Muscle layer of duodenum (tissue), 2 donors: ENCODE measurements around the gene HSPA1A.
"Not testable (repeated sequence)": the region's sequence is repeated elsewhere in the genome, so short reads cannot be mapped to it uniquely, and the experiment has no call there.

Experiments
- H3K27ac ChIP-seq: one replicate; pipeline ENCODE4 v1.7.0; 2013; ENCODE audit warnings: mild to moderate bottlenecking, low read length
- H3K27me3 ChIP-seq: one replicate; pipeline ENCODE4 v1.7.0; 2013; ENCODE audit warnings: low read depth, mild to moderate bottlenecking, control low read depth, low read length
- H3K36me3 ChIP-seq, 2 donors: one replicate each; pipeline ENCODE4 v1.7.0; 2013; ENCODE audit warnings: low read length in 2 of 2, control low read depth in 1 of 2, mild to moderate bottlenecking in 1 of 2; ENCODE audit not compliant: insufficient read depth in 2 of 2, control insufficient read depth in 1 of 2
- H3K4me1 ChIP-seq, 2 donors: one replicate each; pipeline ENCODE4 v1.7.0; 2013; ENCODE audit warnings: low read length in 2 of 2, mild to moderate bottlenecking in 2 of 2, control low read depth in 1 of 2, moderate library complexity in 1 of 2; ENCODE audit not compliant: insufficient read depth in 2 of 2, control insufficient read depth in 1 of 2
- H3K4me3 ChIP-seq, 2 donors: one replicate each; pipeline ENCODE4 v1.7.0; 2013; ENCODE audit warnings: low read length in 2 of 2, low read depth in 1 of 2, mild to moderate bottlenecking in 1 of 2
- H3K9me3 ChIP-seq, 2 donors: one replicate each; pipeline ENCODE4 v1.7.0; 2013; ENCODE audit warnings: low read length in 2 of 2, control low read depth in 1 of 2, mild to moderate bottlenecking in 1 of 2; ENCODE audit not compliant: control insufficient read depth in 1 of 2
- donor health status: healthy.

HSPA1A gene

GRCh38 chr6:31842053-31842452, 26.7 kb downstream of the HSPA1A start:
- H3K27ac ChIP-seq: no peak overlapping the region
- no peak overlapping the region for H3K4me3 ChIP-seq
- peaks cover 4 to 9% of the 10 kb centered on the region in 2 donors for H3K4me1 ChIP-seq
- H3K36me3 ChIP-seq: peaks cover 29 to 39% of the 10 kb centered on the region in 2 donors
- H3K9me3 ChIP-seq: no peaks in the 10 kb centered on the region
- H3K27me3 ChIP-seq: no peaks in the 10 kb centered on the region

GRCh38 chr6:31844507-31844906, 29.2 kb downstream of the HSPA1A start:
- Histone ChIP-seq H3K27me3 (no peaks in the 10 kb centered on the region), H3K36me3 (peaks cover 14 to 15% of the 10 kb centered on the region in 2 donors), H3K4me3 (no peak overlapping the region), H3K27ac (no peak overlapping the region), H3K4me1 (no peaks in the 10 kb centered on the region), H3K9me3 (no peaks in the 10 kb centered on the region)

GRCh38 chr6:31847276-31847978, 32.1 kb downstream of the HSPA1A start:
- H3K4me1 ChIP-seq: no peaks in the 10 kb centered on the region

GRCh38 chr6:31850765-31851484, 35.6 kb downstream of the HSPA1A start:
- H3K27me3 ChIP-seq: no peaks in the 10 kb centered on the region
- no peaks in the 10 kb centered on the region for H3K36me3 ChIP-seq
- no peaks in the 10 kb centered on the region for H3K9me3 ChIP-seq
- no peak overlapping the region for H3K27ac ChIP-seq
- H3K4me1 ChIP-seq: no peaks in the 10 kb centered on the region
- H3K4me3 ChIP-seq: no peak overlapping the region

More at GRCh38 chr6:31847276-31847978, 32.1 kb downstream of the HSPA1A start:
- Histone ChIP-seq H3K27ac (no peak overlapping the region), H3K4me3 (no peak overlapping the region), H3K27me3 (no peaks in the 10 kb centered on the region), H3K9me3 (no peaks in the 10 kb centered on the region), H3K36me3 (no peaks in the 10 kb centered on the region)

- H3K27me3 ChIP-seq: no peaks in the 10 kb centered on the region
- no peaks in the 10 kb centered on the region for H3K9me3 ChIP-seq
- no peaks in the 10 kb centered on the region for H3K4me1 ChIP-seq
- no peak overlapping the region for H3K4me3 ChIP-seq
- no peak overlapping the region for H3K27ac ChIP-seq
- H3K36me3 ChIP-seq: no peaks in the 10 kb centered on the region
Observed at GRCh38 chr6:31851485-31851832, 36.1 kb downstream of the HSPA1A start.

- not testable (repeated sequence) for H3K27me3 ChIP-seq, H3K4me3 ChIP-seq, H3K27ac ChIP-seq, H3K9me3 ChIP-seq, H3K36me3 ChIP-seq, H3K4me1 ChIP-seq
Observed at GRCh38 chr6:31851980-31852718, 36.8 kb downstream of the HSPA1A start.

GRCh38 chr6:31857774-31858173, 42.4 kb downstream of the HSPA1A start:
- Histone ChIP-seq H3K36me3 (peaks cover 20 to 39% of the 10 kb centered on the region in 2 donors), H3K4me1 (peaks cover 0 to 15% of the 10 kb centered on the region in 2 donors)
- not testable (repeated sequence) for H3K9me3 ChIP-seq, H3K4me3 ChIP-seq, H3K27ac ChIP-seq, H3K27me3 ChIP-seq

GRCh38 chr6:31858707-31859106, 43.4 kb downstream of the HSPA1A start:
- Histone ChIP-seq H3K27ac (no peak overlapping the region), H3K9me3 (no peaks in the 10 kb centered on the region), H3K4me3 (no peak overlapping the region), H3K27me3 (no peaks in the 10 kb centered on the region), H3K36me3 (peaks cover 20 to 39% of the 10 kb centered on the region in 2 donors), H3K4me1 (peaks cover 0 to 21% of the 10 kb centered on the region in 2 donors)

GRCh38 chr6:31859923-31860322, 44.6 kb downstream of the HSPA1A start:
- H3K27me3 ChIP-seq: no peaks in the 10 kb centered on the region
- H3K27ac ChIP-seq: no peak overlapping the region
- H3K4me1 ChIP-seq: peaks cover 0 to 26% of the 10 kb centered on the region in 2 donors
- H3K36me3 ChIP-seq: peaks cover 20 to 39% of the 10 kb centered on the region in 2 donors
- H3K9me3 ChIP-seq: no peaks in the 10 kb centered on the region
- no peak overlapping the region for H3K4me3 ChIP-seq

GRCh38 chr6:31860349-31860748, 45.0 kb downstream of the HSPA1A start:
- H3K27ac ChIP-seq: no peak overlapping the region
- H3K36me3 ChIP-seq: peaks cover 20 to 39% of the 10 kb centered on the region in 2 donors
- H3K4me1 ChIP-seq: peaks cover 0 to 26% of the 10 kb centered on the region in 2 donors
- no peaks in the 10 kb centered on the region for H3K9me3 ChIP-seq
- no peaks in the 10 kb centered on the region for H3K27me3 ChIP-seq
- H3K4me3 ChIP-seq: no peak overlapping the region

GRCh38 chr6:31861150-31861549, 45.8 kb downstream of the HSPA1A start:
- no peaks in the 10 kb centered on the region for H3K27me3 ChIP-seq
- H3K4me1 ChIP-seq: peaks cover 0 to 26% of the 10 kb centered on the region in 2 donors
- H3K27ac ChIP-seq: no peak overlapping the region
- H3K9me3 ChIP-seq: no peaks in the 10 kb centered on the region
- no peak overlapping the region for H3K4me3 ChIP-seq
- peaks cover 20 to 39% of the 10 kb centered on the region in 2 donors for H3K36me3 ChIP-seq
